Measurements from ENCODE around the gene CYB561A3. TPM values are rescaled to one million over a fixed set of nuclear protein-coding genes. Genes with fewer than 3 reads are reported as not detected.

Gene CYB561A3
- total RNA-seq, 1 experiment from 2014 or later, result 21.7 TPM

GRCh38 chr11:61372659-61373420, 11.2 kb upstream of the CYB561A3 start:
- H3K23me2 ChIP-seq (ENCODE audit: insufficient read length, low read depth, low read length, poor library complexity, severe bottlenecking), result no peaks in the 10 kb centered on the region
- H4K5ac ChIP-seq (ENCODE audit: insufficient read length, low read depth, low read length), result no peak overlapping the region
- no peak overlapping the region for H3K4me2 ChIP-seq (ENCODE audit: insufficient read depth, insufficient read length, low read length)
- no peak overlapping the region for H3K56ac ChIP-seq (ENCODE audit: insufficient read length, low read depth, low read length)
- no peak overlapping the region for H3T11ph ChIP-seq (ENCODE audit: low read length)
- H3K4me1 Mint-ChIP-seq, result peaks cover 2 to 8% of the 10 kb centered on the region in 2 experiments; a peak in 3 of 4 replicates
- H3K9me3 Mint-ChIP-seq, result peaks cover 33 to 41% of the 10 kb centered on the region in 2 experiments
- no peak for TF ChIP-seq CTCF (conservative IDR thresholded peaks at IDR 0.05)
- no peak overlapping the region for H4K91ac ChIP-seq (ENCODE audit: insufficient read length, low read depth, low read length)
- no peak for DNase-seq
- no peak overlapping the region for H3K27ac Mint-ChIP-seq
- no peak overlapping the region for H2AK5ac ChIP-seq (ENCODE audit: insufficient read length, low read length)
- H2BK20ac ChIP-seq (ENCODE audit: low read depth, low read length, poor library complexity, severe bottlenecking), result no peak overlapping the region
- no peak overlapping the region for H2BK15ac ChIP-seq (ENCODE audit: low read depth, low read length)
- H3K27me3 Mint-ChIP-seq (ENCODE audit: low read depth), result no peaks in the 10 kb centered on the region
- peaks cover 70 to 88% (median 88%) of the 10 kb centered on the region in 3 experiments for H3K36me3 Mint-ChIP-seq (ENCODE audit: insufficient read depth in 1 of 3, low read depth in 3 of 3)
- WGBS (ENCODE audit: extremely low coverage, insufficient read length, low lambda C conversion rate), result no CpG with 5 or more reads among the region's 8 CpGs
- no peaks in the 10 kb centered on the region for H3K79me2 ChIP-seq (ENCODE audit: insufficient read depth, low read length)
- H2BK5ac ChIP-seq (ENCODE audit: insufficient read length, low read length), result no peak overlapping the region
- H2BK12ac ChIP-seq (ENCODE audit: insufficient read length, low read depth, low read length), result no peak overlapping the region
- peaks cover 15% of the 10 kb centered on the region for H3K9me3 ChIP-seq (ENCODE audit: control insufficient read depth, low read depth, low read length)
- no peak overlapping the region for H4K8ac ChIP-seq (replicated peaks; ENCODE audit: insufficient read length, low read depth, low read length)
- no peak overlapping the region for H3K4me3 Mint-ChIP-seq
- H3K9ac ChIP-seq (ENCODE audit: extremely low read depth, insufficient read length, low read length), result no peak overlapping the region
- no peak overlapping the region for H3K23ac ChIP-seq (ENCODE audit: insufficient read length, low read depth, low read length)
- H2AFZ ChIP-seq (ENCODE audit: low read length), result no peak overlapping the region
- H3K27me3 ChIP-seq (ENCODE audit: insufficient read depth, low read length), result no peaks in the 10 kb centered on the region
- no peaks in the 10 kb centered on the region for H3K4me1 ChIP-seq (ENCODE audit: insufficient read depth, low read length)
- H3K27ac ChIP-seq (ENCODE audit: insufficient read length, low read depth, low read length), result no peak overlapping the region
- no peak overlapping the region for H3K14ac ChIP-seq (ENCODE audit: insufficient read depth, low read length)
- H3K4ac ChIP-seq (ENCODE audit: low read depth, low read length), result no peak overlapping the region
- no peaks in the 10 kb centered on the region for H3K79me1 ChIP-seq (ENCODE audit: insufficient read depth, low read depth, low read length, poor library complexity, severe bottlenecking)
- no peak overlapping the region for H3K18ac ChIP-seq (ENCODE audit: insufficient read length, low read depth, low read length)
- no peak overlapping the region for H2BK120ac ChIP-seq (ENCODE audit: low read depth, low read length, poor library complexity, severe bottlenecking)
- no peaks in the 10 kb centered on the region for H4K20me1 ChIP-seq (ENCODE audit: control insufficient read depth, insufficient read depth, insufficient read length)
